ENCODE measurements around the gene CLIC6. TPM values are rescaled to one million over a fixed set of nuclear protein-coding genes. Genes with fewer than 3 reads are reported as not detected.
"Not testable (repeated sequence)": the region's sequence is repeated elsewhere in the genome, so short reads cannot be mapped to it uniquely, and the experiment has no call there.

CLIC6 gene
- total RNA-seq, 2 donors from 2014 or later, result 3.4 to 7.0 TPM

DNA sequence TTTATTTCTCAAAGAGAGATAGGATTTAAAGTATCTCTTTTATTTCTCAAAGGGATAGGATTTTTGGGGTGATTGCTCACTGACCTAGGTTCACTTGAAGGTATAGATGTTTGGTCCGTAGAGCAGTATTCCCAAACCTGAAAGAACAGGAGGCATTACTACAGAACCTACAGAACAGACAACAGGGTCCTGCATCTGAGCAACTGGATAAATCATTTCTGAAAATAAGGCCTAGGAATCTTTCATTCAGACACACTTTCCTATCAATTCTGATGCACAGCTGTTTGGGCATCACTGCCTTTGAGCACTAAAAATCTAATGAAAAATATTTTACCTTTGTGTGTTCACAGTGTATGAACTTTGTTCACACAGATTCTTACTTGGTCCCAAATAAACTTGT is 17.2 kb upstream of the CLIC6 start:
- Histone ChIP-seq H3K4me1 (replicated peaks) (no peaks in the 10 kb centered on the region), H3K9me3 (no peaks in the 10 kb centered on the region), H3K27ac (no peak overlapping the region), H3K4me3 (no peak overlapping the region), H3K27me3 (replicated peaks; ENCODE audit: insufficient read depth) (no peaks in the 10 kb centered on the region), H3K36me3 (no peaks in the 10 kb centered on the region)
- no peak for TF ChIP-seq POLR2A (IDR thresholded peaks at IDR 0.05)
- TF ChIP-seq, protein P1, sequence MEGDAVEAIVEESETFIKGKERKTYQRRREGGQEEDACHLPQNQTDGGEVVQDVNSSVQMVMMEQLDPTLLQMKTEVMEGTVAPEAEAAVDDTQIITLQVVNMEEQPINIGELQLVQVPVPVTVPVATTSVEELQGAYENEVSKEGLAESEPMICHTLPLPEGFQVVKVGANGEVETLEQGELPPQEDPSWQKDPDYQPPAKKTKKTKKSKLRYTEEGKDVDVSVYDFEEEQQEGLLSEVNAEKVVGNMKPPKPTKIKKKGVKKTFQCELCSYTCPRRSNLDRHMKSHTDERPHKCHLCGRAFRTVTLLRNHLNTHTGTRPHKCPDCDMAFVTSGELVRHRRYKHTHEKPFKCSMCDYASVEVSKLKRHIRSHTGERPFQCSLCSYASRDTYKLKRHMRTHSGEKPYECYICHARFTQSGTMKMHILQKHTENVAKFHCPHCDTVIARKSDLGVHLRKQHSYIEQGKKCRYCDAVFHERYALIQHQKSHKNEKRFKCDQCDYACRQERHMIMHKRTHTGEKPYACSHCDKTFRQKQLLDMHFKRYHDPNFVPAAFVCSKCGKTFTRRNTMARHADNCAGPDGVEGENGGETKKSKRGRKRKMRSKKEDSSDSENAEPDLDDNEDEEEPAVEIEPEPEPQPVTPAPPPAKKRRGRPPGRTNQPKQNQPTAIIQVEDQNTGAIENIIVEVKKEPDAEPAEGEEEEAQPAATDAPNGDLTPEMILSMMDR (IDR thresholded peaks at IDR 0.05), result no peak
- no peak for TF ChIP-seq POLR2AphosphoS5 (IDR thresholded peaks at IDR 0.05)
- DNase-seq (ENCODE audit: low spot score), result no peak
- intact Hi-C loops (cut with DNase I), result no loop called here
- 73% methylated on average over 1 of the region's 1 CpG for whole genome bisulfite sequencing

DNA sequence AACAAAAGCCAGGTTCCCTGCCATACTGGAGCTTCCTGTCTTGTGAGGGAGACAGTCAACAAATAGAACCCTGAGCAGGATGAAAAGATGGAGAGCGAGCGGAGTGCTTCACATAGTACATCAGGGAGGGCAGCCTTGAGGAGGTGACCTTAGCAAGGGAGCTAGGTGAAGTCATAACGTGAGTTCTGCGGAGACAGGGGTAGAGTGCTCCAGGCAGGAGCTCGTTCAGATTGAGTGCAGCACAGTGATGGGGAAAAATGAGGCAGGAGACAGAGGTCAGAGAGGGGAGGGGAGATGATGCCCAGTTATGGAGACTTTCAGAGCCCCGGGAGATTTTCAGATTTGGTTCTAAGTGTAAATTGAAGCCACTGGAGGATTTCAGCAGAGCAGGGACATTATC is 15.3 kb upstream of the CLIC6 start:
- Histone ChIP-seq H3K4me3 (no peak overlapping the region), H3K9me3 (no peaks in the 10 kb centered on the region), H3K36me3 (no peaks in the 10 kb centered on the region), H3K4me1 (replicated peaks) (no peaks in the 10 kb centered on the region), H3K27me3 (replicated peaks; ENCODE audit: insufficient read depth) (no peaks in the 10 kb centered on the region), H3K27ac (no peak overlapping the region)
- WGBS, result 97% methylated on average over 6 of the region's 6 CpGs
- TF ChIP-seq POLR2A (IDR thresholded peaks at IDR 0.05) (no peak), POLR2AphosphoS5 (IDR thresholded peaks at IDR 0.05) (no peak)
- TF ChIP-seq, protein P1 (IDR thresholded peaks at IDR 0.05), result no peak
- no peak for DNase-seq (ENCODE audit: low spot score)
- intact Hi-C loops (cut with DNase I), result no loop called here

DNA sequence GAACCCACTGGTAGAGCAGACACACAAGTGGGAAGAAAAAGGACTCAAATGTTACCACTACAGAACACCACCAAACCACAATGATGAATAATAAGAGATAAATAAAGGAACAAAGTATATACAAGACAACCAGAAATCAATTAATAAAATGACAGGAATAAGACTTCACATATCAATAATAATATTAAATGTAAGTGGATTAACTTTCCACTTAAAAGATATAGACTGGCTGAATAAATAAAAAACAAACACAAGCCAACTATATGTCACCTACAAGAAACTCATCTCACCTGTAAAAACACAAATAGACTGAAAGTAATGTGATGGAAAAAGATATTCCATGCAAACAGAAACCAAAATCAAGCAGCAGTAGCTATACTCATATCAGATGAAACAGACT is 6.9 kb upstream of the CLIC6 start:
- no peak overlapping the region for H3K27ac ChIP-seq
- no peak overlapping the region for H3K4me3 ChIP-seq
- H3K4me1 ChIP-seq (replicated peaks), result no peaks in the 10 kb centered on the region
- H3K36me3 ChIP-seq, result no peaks in the 10 kb centered on the region
- no peaks in the 10 kb centered on the region for H3K9me3 ChIP-seq
- H3K27me3 ChIP-seq (replicated peaks; ENCODE audit: insufficient read depth), result no peaks in the 10 kb centered on the region
- no peak for TF ChIP-seq POLR2A (IDR thresholded peaks at IDR 0.05)
- TF ChIP-seq, protein P1 (IDR thresholded peaks at IDR 0.05), result no peak
- no peak for TF ChIP-seq POLR2AphosphoS5 (IDR thresholded peaks at IDR 0.05)
- intact Hi-C loops (cut with DNase I), result no loop called here
- no peak for DNase-seq (ENCODE audit: low spot score)

DNA sequence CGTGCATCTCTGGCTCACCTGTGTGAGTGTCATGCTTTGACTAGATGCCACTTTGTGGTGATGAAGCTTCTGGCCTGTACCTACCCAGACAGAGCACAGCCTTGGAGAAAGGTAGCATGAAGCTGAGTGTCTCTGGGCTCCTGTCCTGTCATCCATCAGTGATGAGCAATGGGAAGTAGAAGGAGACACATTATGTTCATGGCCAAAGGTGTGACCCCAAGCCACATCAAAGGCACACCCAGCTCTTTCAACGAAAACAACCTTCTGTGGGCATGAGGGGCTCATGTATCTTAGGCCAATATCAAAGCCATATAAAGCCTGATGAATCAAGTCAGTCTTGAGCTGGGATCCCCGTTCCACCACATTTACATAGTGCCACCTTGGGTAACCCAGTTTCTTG is 1.0 kb upstream of the CLIC6 start:
- Histone ChIP-seq H3K27me3 (replicated peaks; ENCODE audit: insufficient read depth) (no peaks in the 10 kb centered on the region), H3K27ac (no peak overlapping the region), H3K4me3 (no peak overlapping the region), H3K36me3 (no peaks in the 10 kb centered on the region), H3K9me3 (no peaks in the 10 kb centered on the region), H3K4me1 (replicated peaks) (no peaks in the 10 kb centered on the region)
- intact Hi-C loops (cut with DNase I), result no loop called here
- DNase-seq (ENCODE audit: low spot score), result no peak
- 73% methylated on average over 3 of the region's 3 CpGs for WGBS
- no peak for TF ChIP-seq POLR2AphosphoS5 (IDR thresholded peaks at IDR 0.05)
- TF ChIP-seq POLR2A (IDR thresholded peaks at IDR 0.05), result no peak
- TF ChIP-seq, protein P1 (IDR thresholded peaks at IDR 0.05), result no peak

DNA sequence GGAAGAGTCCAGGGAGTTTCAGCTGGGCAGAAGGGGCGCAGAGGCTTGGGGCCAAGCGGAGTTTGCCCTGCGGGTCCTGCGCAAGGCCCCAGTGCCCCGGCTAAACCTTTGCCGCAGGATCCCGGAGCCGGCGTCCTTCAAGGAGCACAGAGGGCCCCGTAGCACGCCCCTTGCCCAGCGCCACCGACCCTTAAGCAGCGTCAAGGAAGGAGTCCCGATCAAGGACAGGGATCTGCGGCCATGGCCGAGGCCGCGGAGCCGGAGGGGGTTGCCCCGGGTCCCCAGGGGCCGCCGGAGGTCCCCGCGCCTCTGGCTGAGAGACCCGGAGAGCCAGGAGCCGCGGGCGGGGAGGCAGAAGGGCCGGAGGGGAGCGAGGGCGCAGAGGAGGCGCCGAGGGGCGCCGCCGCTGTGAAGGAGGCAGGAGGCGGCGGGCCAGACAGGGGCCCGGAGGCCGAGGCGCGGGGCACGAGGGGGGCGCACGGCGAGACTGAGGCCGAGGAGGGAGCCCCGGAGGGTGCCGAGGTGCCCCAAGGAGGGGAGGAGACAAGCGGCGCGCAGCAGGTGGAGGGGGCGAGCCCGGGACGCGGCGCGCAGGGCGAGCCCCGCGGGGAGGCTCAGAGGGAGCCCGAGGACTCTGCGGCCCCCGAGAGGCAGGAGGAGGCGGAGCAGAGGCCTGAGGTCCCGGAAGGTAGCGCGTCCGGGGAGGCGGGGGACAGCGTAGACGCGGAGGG is 520 bp downstream of the CLIC6 start:
- no peaks in the 10 kb centered on the region for H3K27me3 ChIP-seq (replicated peaks; ENCODE audit: insufficient read depth)
- intact Hi-C loops (cut with DNase I), result no loop called here
- 21% methylated on average over 72 of the region's 74 CpGs for WGBS
- no peaks in the 10 kb centered on the region for H3K9me3 ChIP-seq
- DNase-seq (ENCODE audit: low spot score), result no peak
- peak overlapping the region; percentile 34 to 46 for H3K4me3 ChIP-seq
- TF ChIP-seq POLR2A (IDR thresholded peaks at IDR 0.05) (no peak), POLR2AphosphoS5 (IDR thresholded peaks at IDR 0.05) (no peak)
- TF ChIP-seq, protein P1 (IDR thresholded peaks at IDR 0.05), result no peak
- H3K4me1 ChIP-seq (replicated peaks), result no peaks in the 10 kb centered on the region
- no peaks in the 10 kb centered on the region for H3K36me3 ChIP-seq
- peak overlapping the region; percentile 65 to 67 for H3K27ac ChIP-seq

DNA sequence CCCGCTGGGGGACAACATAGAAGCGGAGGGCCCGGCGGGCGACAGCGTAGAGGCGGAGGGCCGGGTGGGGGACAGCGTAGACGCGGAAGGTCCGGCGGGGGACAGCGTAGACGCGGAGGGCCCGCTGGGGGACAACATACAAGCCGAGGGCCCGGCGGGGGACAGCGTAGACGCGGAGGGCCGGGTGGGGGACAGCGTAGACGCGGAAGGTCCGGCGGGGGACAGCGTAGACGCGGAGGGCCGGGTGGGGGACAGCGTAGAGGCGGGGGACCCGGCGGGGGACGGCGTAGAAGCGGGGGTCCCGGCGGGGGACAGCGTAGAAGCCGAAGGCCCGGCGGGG is 1.1 kb downstream of the CLIC6 start:
- WGBS, result 2% methylated on average over 46 of the region's 46 CpGs
- H3K36me3 ChIP-seq; H3K4me1 ChIP-seq (replicated peaks); intact Hi-C loops (cut with DNase I); DNase-seq (ENCODE audit: low spot score); H3K27me3 ChIP-seq (replicated peaks; ENCODE audit: insufficient read depth); H3K9me3 ChIP-seq: not testable (repeated sequence)
- H3K27ac ChIP-seq, result peak overlapping the region; percentile 65 to 67
- H3K4me3 ChIP-seq, result peak overlapping the region; percentile 34 to 46

All from prostate gland (tissue), 2 donors.